Ovary (tissue), 3 donors: ENCODE measurements around the gene MEGF8.

Source experiments
- CTCF ChIP-seq, 3 donors: fragments of 450-650 bp in 2 of 3; fragments of 200-600 bp in 1 of 3; IDR thresholded peaks; one replicate each; pipeline versions ENCODE4 v1.5.1 to v1.8.0; 2016 to 2022; ENCODE audit warnings: antibody characterized with exemption in 3 of 3, mild to moderate bottlenecking in 1 of 3
- POLR2A ChIP-seq: fragments of 450-650 bp; IDR thresholded peaks from one replicate; pipeline ENCODE4 v1.6.1; 2017; ENCODE audit warnings: antibody characterized with exemption, mild to moderate bottlenecking, moderate library complexity
- donor health status: DM: no; HTN: no; CAD: no.

GRCh38 chr19:42421101-42421500 lies 95.7 kb downstream of the MEGF8 start:
- TF ChIP-seq CTCF (IDR thresholded peaks at IDR 0.05), result no peak
- TF ChIP-seq POLR2A, result no peak
